ENCODE results near the gene ENPP3.
"Not testable (repeated sequence)": the region's sequence is repeated elsewhere in the genome, so short reads cannot be mapped to it uniquely, and the experiment has no call there.

ENPP3 gene

DNA sequence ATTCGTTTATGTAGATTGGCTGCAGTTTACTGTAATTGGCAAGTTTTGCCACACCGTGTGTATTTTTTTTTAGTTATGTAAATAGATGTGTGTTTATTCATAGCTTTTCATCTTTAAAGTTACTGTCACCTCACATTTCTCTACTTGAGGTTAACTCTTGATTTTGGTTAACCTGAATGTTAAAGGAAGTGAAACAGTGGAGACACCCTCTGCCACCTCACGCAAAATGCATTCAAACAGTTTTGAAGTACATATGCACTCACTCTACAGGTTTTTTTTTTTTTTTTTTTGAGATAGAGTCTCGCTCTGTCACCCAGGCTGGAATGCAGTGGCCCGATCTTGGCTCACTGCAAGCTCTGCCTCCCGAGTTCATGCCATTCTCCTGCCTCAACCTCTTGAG is 46.4 kb downstream of the ENPP3 start:
- no peak for DNase-seq (ENCODE audit: low read depth in 1 of 2, low spot score in 1 of 2)

- DNase-seq (ENCODE audit: low read depth in 1 of 2, low spot score in 1 of 2): no peak
These were observed 48.2 kb downstream of the ENPP3 start for GRCh38 chr6:131685266-131685780.

GRCh38 chr6:131687022-131687421 is 49.9 kb downstream of the ENPP3 start:
- no peak for DNase-seq (ENCODE audit: low read depth in 1 of 2, low spot score in 1 of 2)

- no peak for DNase-seq (ENCODE audit: low read depth in 1 of 2, low spot score in 1 of 2)
These were observed 51.2 kb downstream of the ENPP3 start for GRCh38 chr6:131688286-131688685.

GRCh38 chr6:131692031-131692430 is 54.9 kb downstream of the ENPP3 start:
- no peak for DNase-seq (ENCODE audit: low read depth in 1 of 2, low spot score in 1 of 2)

DNA sequence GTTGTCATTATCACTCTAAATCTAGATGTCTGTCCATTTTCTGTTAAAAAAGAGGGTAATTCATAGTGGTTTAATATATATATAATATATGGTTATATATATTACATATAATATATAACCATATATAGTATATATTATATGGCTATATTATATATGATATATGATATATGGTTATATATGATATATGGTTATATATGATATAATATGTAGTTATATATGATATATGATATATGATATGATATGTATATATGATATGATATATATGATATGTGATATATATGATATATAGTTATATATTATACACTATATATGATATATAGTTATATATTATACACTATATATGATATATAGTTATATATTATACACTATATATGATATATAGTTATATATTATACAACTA is 55.5 kb downstream of the ENPP3 start:
- DNase-seq (ENCODE audit: low read depth in 1 of 2, low spot score in 1 of 2): no peak

DNA sequence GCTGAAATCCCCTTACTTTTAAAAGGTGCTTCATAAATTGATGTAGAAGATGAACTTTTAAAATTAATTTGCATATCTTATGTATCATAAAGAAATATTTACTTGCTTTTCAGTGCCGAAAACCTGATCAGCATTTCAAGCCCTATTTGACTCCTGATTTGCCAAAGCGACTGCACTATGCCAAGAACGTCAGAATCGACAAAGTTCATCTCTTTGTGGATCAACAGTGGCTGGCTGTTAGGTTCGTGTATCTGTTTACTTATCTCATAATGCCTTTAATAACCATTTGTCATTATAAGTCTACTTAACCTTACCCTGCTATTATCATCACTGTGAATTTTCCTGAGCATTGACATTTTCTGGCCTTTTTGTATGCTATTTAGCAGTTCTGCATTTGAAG is 56.3 kb downstream of the ENPP3 start:
- DNase-seq (ENCODE audit: low read depth in 1 of 2, low spot score in 1 of 2): no peak

DNA sequence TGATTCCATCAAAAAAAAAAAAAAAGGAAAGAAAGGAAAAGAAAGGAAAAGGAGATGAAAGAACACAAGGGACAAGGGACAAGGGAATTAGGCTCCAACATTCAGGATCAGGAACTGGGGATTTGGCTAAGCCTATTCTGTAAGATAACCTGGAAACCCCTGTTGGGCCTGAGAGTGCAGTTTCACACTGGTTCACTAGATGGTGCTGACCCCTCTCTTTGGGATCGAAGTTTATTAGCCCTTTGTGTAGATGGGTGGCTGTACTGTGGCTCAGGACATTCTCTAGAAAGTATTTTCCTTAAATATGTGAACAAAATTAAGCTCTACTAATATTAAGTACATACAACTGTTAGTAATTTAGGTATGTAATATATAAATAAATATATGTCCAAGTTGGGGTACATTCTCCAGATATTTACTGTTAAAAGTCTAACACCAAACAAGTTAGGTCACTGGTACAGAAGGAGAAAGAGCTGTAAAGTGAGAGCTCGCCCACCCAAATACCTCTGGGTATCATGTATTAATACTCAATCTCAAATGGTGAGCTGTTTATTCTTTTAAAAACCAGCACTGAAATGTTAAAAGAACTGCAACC is 57.8 kb downstream of the ENPP3 start:
- no peak for DNase-seq (ENCODE audit: low read depth in 1 of 2, low spot score in 1 of 2)

DNA sequence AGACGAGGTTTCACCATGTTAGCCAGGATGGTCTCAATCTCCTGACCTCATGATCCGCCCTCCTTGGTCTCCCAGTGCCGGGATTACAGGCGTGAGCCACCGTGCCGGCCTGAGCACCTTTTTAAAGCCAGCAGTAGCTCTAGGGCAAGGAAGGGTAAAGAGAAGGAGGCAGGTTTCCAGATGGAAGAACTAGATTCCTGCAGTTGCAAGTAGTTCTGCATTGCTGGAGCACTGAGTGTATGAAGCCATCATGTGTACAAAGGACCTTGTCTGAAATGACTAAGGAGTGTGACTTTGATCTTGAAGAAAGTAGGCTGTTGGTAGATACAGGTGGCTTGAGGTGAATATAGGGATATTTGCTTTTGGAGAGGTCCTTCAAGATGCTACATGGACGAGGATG is 59.9 kb downstream of the ENPP3 start:
- DNase-seq (ENCODE audit: low read depth in 1 of 2, low spot score in 1 of 2): no peak

DNA sequence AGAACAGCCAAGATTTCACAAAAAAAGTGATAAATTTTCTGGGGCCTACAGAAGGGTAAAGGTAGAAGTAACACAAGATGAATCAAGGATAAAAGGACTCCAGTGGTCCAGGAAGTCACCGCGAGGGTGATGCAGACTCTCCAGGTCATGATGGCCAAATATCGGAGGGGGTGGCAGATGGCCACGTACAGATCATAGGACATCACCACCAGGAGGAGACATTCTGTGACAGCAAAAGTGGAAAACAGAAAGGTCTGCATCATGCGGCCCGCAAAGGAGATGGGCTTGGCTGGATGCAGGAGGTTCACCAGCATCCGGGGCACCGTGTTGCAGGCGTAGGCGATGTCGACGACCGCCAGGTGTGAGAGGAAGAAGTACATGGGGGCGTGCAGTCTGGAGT is 63.7 kb downstream of the ENPP3 start:
- not testable (repeated sequence) for DNase-seq (ENCODE audit: low read depth in 1 of 2, low spot score in 1 of 2)

DNA sequence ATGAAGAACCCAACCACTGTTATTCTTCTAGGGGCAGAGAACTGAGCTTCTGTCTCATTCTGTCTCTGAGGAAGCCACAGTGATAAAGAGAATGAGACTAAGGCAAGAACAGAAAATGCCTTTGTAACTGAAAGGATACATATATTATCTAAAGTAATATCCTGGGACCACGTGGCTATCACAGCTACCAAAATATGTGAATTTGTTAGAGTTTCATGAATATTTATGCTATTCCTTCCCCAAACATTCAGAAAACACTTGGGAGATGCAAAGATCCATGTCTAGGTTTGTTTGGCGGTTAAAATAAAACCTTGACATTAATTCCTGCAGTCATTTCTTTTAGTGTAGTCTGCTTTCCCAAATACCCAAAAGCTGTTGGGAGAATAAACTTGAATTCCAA is 66.8 kb downstream of the ENPP3 start:
- DNase-seq (ENCODE audit: low read depth in 1 of 2, low spot score in 1 of 2): not testable (repeated sequence)

- not testable (repeated sequence) for DNase-seq (ENCODE audit: low read depth in 1 of 2, low spot score in 1 of 2)
These were observed 73.8 kb downstream of the ENPP3 start, which contains the start of gene CTAGE9 for GRCh38 chr6:131710917-131711316. CTAGE9 (minus strand) TSS chr6:131711017; CDS start chr6:131711017, 0 bp downstream.

- not testable (repeated sequence) for DNase-seq (ENCODE audit: low read depth in 1 of 2, low spot score in 1 of 2)
These were observed 78.5 kb downstream of the ENPP3 start for GRCh38 chr6:131715567-131715966.

DNA sequence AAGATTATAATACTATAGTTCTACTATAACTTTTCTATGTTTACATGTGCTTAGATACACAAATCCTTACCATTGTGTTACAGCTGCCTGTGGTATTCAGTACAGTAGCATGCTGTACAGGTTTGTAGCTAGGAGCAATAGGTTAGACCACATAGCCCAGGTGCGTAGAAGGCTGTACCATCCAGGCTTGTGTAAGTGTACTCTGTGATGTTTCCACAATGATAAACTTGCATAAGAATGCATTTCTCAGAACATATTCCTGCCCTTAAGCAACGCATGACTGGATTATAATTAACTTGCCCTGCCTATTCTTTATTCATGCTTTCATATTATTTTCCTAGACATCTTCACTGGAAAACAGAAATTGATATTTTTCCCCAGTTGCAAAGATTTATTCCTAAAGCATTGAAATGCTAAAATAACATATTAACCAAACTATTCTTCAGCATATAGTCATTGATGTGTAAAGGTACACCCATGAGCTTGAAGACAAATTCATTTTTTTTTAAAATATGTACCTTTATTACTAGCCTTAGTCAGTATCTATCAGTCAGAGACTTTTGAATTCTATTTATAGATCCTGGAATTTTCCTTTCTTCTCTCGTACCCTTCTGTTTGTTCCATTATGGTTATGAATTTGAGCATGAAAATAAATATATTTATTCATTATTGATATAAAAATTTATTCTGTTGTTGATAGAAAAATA is 80.9 kb downstream of the ENPP3 start:
- no peak for DNase-seq (ENCODE audit: low read depth in 1 of 2, low spot score in 1 of 2)

DNA sequence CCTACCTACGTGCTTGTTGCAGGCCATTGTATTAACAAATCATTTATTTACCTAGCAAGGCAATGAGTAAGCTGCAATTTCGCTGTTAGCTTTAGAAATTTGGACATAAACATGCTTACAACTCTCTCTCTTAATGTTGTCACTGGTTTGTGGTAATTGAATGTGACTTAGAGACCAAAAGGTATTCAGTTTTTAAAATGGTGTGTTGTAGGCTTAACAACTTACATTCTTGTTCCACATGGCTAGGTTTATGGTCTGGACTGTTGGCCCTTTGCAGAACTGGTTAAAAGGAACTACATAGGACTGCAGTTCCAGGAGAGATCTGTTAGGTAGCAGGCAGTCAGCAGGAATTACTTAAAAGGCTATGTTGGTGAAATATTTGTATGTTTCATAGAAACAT is 84.1 kb downstream of the ENPP3 start:
- DNase-seq (ENCODE audit: low read depth in 1 of 2, low spot score in 1 of 2): no peak

- DNase-seq (ENCODE audit: low read depth in 1 of 2, low spot score in 1 of 2): no peak
These were observed 87.0 kb downstream of the ENPP3 start for GRCh38 chr6:131724114-131724513.

DNA sequence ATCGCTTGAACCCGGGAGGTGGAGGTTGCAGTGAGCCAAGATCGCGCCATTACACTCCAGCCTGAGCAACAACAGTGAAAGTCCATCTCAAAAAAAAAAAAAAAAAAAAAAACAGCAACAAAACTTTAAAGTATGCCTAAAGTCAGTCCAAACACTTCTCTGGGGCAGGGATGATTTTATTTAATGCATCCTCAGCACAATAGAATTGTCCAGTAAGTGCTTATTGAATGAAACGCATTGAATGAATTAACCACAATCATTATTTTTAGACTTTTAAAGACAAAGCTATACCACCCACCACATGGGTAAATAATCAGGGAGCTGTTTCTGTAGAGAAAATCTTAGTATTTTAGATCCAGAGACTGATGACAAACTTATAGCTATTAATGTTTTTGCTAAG is 90.4 kb downstream of the ENPP3 start:
- no peak for DNase-seq (ENCODE audit: low read depth in 1 of 2, low spot score in 1 of 2)

GRCh38 chr6:131727868-131728267 is 90.8 kb downstream of the ENPP3 start:
- DNase-seq (ENCODE audit: low read depth in 1 of 2, low spot score in 1 of 2): no peak

- no peak for DNase-seq (ENCODE audit: low read depth in 1 of 2, low spot score in 1 of 2)
These were observed 91.3 kb downstream of the ENPP3 start for GRCh38 chr6:131728296-131728939.

GRCh38 chr6:131729550-131729949 is 92.4 kb downstream of the ENPP3 start:
- no peak for DNase-seq (ENCODE audit: low read depth in 1 of 2, low spot score in 1 of 2)

GRCh38 chr6:131730264-131730663 is 93.2 kb downstream of the ENPP3 start:
- DNase-seq (ENCODE audit: low read depth in 1 of 2, low spot score in 1 of 2): no peak

DNA sequence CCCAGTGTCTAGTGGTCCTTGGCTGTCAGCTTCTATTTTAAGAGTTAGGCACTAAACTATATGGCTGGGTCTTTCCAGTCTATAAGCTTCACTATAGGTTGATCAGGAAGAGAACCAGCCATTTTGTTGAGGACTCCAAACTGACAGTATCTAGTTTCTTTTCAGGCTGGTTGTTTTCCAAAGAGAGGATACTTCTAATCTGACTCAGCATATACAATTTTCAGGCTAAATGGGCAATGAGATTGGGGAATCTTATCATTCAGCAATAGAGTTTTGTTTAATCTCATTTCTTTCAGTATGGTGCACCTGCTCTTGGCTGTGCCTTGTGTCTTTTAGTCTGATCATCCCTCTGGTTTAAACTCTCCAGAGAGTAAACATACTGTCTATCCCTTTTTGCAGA is 94.1 kb downstream of the ENPP3 start:
- DNase-seq (ENCODE audit: low read depth in 1 of 2, low spot score in 1 of 2): no peak
